HS-5 (cell line): ENCODE results near the gene VWCE.
A peak's percentile ranks its signal among the peaks of the same experiment; 100 is the strongest.

Source experiments
- DNase-seq: peaks from one replicate; pipeline ENCODE4 v3.0.0-alpha.2; 2012; ENCODE audit warnings: low read depth

The VWCE gene

DNA sequence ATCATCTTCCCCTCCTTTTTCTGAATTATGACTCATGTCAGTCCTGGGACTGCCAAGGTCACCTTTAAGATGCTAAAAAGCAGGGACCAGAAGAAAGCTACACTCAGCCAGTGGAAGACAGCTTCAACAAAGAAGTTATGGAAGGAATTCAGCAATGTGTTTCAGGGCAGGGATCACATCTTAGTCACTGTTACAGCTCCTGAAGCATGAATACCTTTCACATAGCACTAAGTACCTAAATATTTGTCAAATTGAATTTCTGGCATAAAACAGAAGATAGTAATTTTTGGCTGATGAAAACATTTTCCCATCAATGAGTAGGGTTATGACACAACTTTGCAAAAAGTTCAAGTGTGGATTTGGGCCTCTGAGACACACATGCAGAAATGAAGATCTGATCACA, 32.6 kb upstream of the VWCE start:
- DNase-seq: no peak

- no peak for DNase-seq
Measured at GRCh38 chr11:61325649-61326414, 30.7 kb upstream of the VWCE start.

GRCh38 chr11:61315260-61315659, 20.1 kb upstream of the VWCE start:
- DNase-seq: no peak

- no peak for DNase-seq
Measured at GRCh38 chr11:61310749-61311148, 15.6 kb upstream of the VWCE start.

GRCh38 chr11:61309739-61310138, 14.6 kb upstream of the VWCE start:
- DNase-seq: no peak

DNA sequence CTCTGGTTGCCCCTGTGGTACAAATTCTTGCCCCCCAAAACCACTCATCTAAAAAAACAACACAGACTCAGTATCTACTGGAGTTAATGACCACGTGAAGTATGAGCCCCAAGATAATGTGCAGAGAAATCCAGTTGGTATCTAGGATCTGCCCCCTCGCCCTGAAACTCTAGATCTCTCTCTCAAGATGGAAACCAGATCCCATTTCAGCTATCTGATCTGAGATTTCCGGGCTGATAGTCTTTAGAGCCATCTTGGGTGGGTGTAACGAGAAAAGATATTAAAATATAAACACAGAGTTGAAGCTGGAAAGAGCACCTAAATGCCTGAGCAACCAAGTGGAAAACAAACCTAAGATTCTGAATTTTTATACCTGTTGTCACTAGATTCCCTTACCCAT, 14.0 kb upstream of the VWCE start:
- DNase-seq: no peak

DNA sequence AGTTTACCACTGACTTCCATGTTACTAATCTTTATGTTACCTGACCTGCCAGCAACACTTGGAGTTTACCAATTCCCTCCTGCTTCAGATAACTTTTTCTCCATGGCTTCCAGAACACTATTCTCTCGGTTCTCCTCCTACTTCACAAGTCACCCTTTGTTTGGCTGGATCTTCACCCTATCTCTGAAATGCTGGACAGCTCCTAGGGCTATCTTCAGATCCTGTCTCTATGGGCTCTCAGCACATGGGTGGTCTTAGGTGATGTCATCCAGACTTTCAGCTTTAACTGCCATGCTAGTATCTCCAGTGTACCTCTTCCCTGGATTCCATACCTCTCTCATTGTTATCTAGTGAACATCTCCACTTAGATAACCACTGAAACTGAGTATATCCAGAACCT, 12.2 kb upstream of the VWCE start:
- no peak for DNase-seq

- DNase-seq: no peak
Measured at GRCh38 chr11:61306221-61306620, 11.1 kb upstream of the VWCE start.

GRCh38 chr11:61305417-61305816, 10.3 kb upstream of the VWCE start:
- no peak for DNase-seq

DNA sequence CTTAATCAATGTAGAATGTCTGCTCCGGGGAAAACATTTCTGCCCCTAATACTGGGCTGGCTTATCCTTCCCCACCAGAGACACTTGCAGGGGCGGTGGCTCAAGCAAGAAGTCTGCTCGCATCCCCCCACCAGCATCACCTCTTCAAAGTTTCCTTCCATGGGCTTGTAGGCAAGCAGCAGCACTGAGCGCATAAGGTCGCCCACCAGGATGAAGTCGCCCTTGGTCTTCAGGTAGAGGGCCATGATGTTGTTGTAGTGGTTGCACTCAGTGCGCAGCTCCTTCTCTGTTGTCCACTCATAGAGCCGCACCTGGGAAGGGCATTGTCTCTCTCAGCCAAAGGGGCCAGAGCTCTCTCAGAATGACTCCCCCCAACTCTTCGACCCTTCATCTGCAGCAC, 8.6 kb upstream of the VWCE start:
- no peak for DNase-seq

GRCh38 chr11:61302550-61302949, 7.4 kb upstream of the VWCE start:
- DNase-seq: no peak

DNA sequence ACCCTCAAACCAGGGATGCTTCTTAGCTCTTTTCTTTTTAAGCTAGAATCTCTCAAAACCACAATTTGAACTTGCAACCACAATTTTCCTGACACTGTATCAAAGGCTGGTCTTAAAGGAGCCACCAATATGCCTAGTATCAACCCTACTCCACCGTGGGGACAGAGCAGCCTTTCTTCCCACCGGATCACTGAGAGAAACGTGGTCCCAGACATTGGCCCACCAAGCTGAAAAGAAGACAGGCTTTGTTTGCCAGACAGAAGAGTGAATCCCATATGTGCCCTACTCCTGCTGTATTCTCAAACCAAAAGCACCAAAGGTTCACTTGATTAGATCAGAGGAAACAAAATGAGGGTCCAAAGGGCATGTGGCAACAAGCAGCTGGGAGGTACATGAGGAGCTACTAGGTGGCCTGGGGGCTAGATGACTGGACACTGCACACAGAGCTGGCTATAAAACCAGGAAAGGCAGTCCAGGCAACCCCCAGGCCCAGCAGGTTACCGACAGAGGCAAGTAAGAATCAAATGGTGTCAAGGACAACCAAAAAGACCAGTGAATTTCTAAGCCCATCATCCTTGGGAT, 3.6 kb upstream of the VWCE start:
- DNase-seq: no peak

DNA sequence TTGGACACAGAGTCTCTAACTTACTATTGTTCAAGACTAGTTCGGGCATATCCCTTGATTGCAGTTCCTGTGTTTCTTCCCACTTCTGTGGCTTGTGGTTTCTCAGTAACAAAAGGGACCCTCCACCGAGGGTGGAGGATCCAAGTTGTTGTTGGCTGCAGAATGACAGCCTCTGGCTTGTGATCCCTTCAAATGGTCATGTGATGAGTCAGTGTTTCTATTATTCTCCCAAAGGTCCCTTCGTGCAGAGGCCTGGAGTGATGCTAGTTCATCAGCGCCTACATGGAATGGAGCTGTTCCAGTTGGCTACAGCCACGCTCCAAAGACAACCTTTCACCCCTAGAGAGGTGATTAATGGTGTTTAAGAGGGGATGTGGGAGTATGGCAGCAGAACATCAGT, 2.6 kb upstream of the VWCE start:
- peak; percentile 58 for DNase-seq

DNA sequence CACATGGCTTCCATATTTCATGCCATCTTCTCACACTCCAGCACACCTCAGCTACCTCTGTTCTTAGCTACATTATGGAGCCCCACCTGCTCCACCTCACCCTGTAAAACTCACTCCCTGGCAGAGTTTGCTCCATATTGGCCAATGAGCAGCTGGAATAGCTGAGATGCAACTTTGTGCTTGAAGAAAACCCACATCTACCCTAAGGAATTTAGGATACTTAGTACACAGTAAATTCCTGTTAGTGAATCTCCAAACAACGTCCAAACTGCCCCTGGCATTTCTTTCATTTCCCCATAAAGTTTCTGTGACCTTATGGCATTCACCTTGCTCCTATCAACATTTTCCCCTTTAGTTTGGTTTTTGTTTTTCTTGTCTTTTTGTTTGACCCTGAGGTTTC, 2.2 kb upstream of the VWCE start:
- DNase-seq: no peak

- DNase-seq: no peak
Measured at GRCh38 chr11:61295596-61295926, 445 bp upstream of the VWCE start.

DNA sequence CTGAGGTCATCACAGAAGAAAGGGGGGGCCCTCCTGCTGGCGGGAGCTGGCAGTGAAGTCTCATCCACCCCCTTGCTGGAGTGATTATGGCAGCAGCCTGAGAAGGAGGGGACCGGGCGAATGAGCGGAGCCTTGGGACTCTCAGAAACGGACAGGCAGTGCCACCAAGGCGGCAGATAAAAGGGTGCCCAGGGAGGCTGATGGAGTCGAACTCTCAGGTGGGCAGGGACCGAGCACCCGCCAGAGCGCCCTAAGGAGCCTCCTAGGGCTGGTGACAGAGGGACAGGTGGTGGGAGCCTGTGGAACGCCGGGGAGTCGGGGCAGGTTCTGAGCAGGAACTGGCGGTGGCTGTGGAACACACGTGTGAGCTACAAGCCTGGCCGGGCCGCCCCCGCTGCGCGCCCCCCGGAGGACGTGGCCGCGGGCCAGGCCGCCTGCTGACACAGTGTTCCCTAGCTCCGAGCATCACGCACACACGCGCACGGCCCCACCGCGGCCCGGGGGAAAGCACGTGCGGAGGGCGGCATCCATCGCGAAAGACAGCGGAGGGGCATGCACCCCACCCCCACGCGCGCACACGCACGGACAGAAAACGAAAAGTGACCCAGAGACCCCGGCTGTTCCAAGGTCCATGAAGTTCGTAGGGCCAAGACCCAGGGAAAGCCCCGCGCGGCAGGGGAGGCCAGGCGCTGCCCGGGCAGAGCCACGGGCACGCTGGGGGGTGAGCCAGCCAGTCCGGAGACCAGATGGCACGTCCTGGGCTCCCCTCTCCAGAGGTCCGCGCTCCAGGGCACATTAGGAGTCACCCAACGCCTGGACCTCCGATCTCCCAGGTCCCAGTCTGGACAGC, 1.0 kb downstream of the VWCE start:
- DNase-seq: no peak

- DNase-seq: no peak
Measured at GRCh38 chr11:61292356-61292755, 2.8 kb downstream of the VWCE start.

- DNase-seq: no peak
Measured at GRCh38 chr11:61290905-61291690, 4.0 kb downstream of the VWCE start.

- DNase-seq: no peak
Measured at GRCh38 chr11:61287338-61287977, 7.7 kb downstream of the VWCE start.

DNA sequence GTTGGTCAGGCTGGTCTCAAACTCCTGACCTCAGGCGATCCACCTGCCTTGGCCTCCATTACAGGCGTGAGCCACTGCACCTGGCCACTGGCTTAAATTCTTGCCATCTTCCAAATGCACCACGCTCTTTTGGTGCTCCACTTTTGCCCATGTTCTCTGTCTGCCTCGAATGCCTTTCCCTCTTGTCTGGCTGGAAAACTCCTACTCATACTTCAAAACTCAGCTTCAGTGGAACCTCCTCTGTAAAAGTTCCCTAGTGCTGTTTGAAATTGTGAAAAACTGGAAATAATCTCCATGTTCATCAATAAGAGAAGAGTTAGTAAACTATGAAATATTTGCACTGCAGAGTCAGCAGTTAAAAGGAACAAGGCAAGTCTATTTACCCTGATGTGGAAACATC, 11.5 kb downstream of the VWCE start:
- no peak for DNase-seq

DNA sequence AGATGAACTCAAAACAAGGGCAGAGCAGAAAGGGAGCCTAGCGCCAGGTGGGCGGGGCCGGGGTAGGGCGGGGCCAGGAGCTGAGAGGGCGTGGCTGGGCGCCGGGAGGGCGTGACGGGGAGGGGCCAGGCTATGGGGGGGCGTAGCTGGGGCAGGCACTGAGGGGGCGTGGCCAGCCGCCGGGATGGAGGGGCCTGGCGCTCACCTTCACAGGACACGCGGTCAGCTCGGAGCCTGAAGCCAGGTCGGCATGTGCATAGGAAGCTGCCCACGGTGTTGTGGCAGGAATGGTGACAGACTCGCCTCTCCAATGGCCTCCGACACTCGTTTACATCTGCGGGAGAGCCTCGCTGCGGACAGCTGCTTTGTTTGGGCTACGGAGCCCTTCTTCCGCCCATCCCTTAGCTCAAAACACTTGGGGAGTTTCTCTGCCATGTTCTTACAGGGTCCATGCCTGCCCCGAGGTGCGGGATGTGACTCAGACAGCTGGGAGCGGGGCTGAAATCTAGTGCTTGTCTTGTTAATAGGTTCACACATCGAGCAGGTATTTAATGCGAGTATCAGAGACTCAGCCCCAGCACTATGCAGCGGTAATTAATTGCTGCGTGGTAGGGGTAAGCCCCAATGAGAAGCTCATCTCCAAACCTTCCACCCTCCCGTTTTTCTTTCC, 13.4 kb downstream of the VWCE start:
- no peak for DNase-seq
